Measurements from ENCODE around the gene VPS37B.

Gene VPS37B

DNA sequence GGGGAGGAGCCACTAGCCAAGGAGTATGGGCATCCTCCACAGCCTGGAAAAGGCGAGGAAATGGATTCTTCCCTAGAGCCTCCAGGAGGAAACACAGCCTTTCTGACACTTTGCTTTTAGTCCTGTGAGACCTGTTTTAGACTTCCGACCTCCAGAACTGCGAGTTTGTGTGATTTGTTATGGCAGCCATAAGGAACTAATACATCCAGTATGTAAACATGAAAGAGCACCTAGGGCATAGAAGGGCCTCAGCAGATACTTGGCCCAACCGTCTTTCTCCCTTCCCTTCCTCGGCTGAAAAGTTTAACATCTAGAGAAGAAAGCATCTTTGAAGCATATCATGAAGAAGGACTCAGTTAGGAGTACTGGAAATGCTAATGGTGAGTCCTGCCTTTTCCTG is 57.1 kb downstream of the VPS37B start:
- H3K4me1 ChIP-seq (ENCODE audit: control insufficient read depth, insufficient read depth, low read length): peaks cover 17% of the 10 kb centered on the region

DNA sequence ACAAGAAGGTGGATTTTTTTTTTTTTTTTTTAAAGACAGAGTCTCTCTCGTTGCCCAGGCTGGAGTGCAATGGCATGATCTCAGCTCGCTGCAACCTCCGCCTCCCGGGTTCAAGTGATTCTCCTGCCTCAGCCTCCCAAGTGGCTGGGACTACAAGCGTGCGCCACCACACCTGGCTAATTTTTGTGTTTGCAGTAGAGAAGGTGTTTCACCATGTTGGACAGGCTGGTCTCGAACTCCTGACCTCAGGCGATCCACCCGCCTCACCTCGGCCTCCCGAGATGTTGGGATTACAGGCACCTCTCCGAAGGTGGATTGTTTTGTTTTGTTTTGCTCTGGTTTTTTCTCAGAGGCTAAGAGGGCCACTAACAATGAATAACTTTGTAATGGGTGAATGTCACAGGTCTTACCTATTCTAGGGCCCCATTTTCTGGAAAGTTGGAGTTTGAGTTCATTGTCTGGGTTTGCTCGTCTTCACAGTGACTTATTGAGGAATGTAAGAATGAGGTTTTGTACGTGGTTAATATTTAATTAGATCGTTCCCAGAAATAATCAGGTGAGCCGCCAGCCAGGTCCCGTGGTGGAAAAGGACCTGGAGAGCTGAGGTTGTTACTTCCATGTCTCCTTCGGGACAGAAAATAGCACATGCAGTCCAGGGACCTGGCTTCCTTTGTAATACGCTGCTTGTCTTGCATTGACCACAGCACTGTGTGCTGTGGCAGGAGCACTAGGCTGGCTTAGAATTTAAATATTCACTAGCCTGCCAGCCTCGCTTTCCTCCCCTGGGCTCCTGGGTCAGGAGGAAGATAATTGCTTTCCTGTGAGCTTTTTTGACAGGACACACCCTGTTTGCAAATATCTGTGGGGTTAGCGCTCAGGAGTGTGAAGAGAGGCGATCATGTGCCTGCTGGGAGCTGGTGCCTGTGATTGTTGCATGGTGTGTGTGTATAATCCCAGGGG is 58.3 kb downstream of the VPS37B start:
- no peak overlapping the region for H3K9ac ChIP-seq (ENCODE audit: low read length)
- no peak for DNase-seq (ENCODE audit: low read depth)
- H3K27me3 ChIP-seq (replicated peaks; ENCODE audit: control insufficient read depth, insufficient read depth, low read length): no peaks in the 10 kb centered on the region
- peaks cover 17% of the 10 kb centered on the region for H3K4me1 ChIP-seq (ENCODE audit: control insufficient read depth, insufficient read depth, low read length)
- H3K36me3 ChIP-seq (ENCODE audit: control insufficient read depth, insufficient read depth, low read length, severe bottlenecking): no peaks in the 10 kb centered on the region
- no peak overlapping the region for H3K4me3 ChIP-seq (ENCODE audit: low read length)
- H3K9me3 ChIP-seq (ENCODE audit: control insufficient read depth, low read length): no peaks in the 10 kb centered on the region

More for the DNA sequence above, 57.1 kb downstream of the VPS37B start:
- no peak for DNase-seq (ENCODE audit: low read depth)
- Histone ChIP-seq H3K9me3 (ENCODE audit: control insufficient read depth, low read length) (no peaks in the 10 kb centered on the region), H3K9ac (ENCODE audit: low read length) (no peak overlapping the region), H3K27me3 (replicated peaks; ENCODE audit: control insufficient read depth, insufficient read depth, low read length) (no peaks in the 10 kb centered on the region), H3K36me3 (ENCODE audit: control insufficient read depth, insufficient read depth, low read length, severe bottlenecking) (no peaks in the 10 kb centered on the region), H3K4me3 (ENCODE audit: low read length) (no peak overlapping the region)

DNA sequence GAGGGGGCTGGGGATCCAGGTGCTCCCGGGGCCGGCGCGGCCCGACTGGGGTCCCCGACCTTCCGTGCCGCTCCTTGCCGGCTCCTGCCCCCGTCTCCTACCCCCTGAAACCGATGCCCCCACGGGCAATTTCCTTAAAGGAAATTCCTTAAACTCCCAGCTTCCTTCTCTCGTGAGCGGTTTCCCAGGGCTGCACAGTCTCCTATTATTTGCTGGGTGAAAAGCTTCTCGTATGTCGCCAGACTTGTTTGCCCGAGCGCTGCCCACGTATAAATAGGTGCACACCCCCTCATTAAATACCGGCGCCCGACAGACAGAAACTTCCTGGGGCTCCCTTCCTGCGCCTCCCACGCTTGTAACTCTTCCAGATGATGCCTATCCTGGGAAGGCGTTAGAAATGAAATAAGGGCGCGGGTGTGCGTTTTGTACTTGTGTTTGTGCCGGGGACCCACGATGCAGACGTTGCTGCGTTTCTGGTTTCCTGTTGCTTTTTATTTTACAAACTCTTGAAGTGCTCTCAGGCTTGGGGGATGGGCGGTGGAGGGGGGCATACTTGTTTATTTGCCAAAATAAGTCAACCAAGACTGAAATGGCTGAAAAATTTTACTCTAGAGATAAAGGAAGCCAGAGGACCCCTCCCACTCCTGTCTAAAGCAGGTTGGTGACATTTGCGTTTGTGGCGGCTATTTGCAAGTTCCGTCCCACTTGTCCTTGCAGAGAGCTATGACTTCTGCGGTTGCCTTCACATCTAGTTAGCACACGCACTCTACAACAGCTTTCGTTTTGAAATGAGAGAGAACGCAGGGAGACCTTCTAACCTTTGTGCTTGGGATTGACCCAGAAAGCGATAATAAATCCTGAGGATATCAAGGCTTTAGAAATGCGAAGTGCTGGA is 59.6 kb downstream of the VPS37B start:
- DNase-seq (ENCODE audit: low read depth): peak; percentile 62
- H3K9ac ChIP-seq (ENCODE audit: low read length): peak overlapping the region; percentile 67
- H3K9me3 ChIP-seq (ENCODE audit: control insufficient read depth, low read length): no peaks in the 10 kb centered on the region
- H3K4me3 ChIP-seq (ENCODE audit: low read length): peak overlapping the region; percentile 89
- no peaks in the 10 kb centered on the region for H3K27me3 ChIP-seq (replicated peaks; ENCODE audit: control insufficient read depth, insufficient read depth, low read length)
- no peaks in the 10 kb centered on the region for H3K36me3 ChIP-seq (ENCODE audit: control insufficient read depth, insufficient read depth, low read length, severe bottlenecking)
- H3K4me1 ChIP-seq (ENCODE audit: control insufficient read depth, insufficient read depth, low read length): peaks cover 12% of the 10 kb centered on the region

DNA sequence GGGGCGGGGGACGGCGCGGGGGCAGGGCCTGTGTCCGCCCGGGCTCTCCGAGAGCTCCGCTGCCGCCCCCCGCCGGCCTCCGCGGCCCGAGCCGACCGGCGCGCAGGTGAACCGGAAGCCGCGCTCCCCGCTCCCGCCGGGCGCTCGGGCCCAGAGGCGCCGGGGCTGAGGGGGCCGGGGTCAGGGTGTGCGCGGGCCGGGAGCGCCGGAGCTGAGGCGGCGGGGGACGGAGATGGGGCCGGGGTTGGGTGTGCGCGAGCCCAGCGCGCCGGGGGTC is 60.2 kb downstream of the VPS37B start:
- no peak for DNase-seq (ENCODE audit: low read depth)
- H3K36me3 ChIP-seq (ENCODE audit: control insufficient read depth, insufficient read depth, low read length, severe bottlenecking): no peaks in the 10 kb centered on the region
- peaks cover 10% of the 10 kb centered on the region for H3K4me1 ChIP-seq (ENCODE audit: control insufficient read depth, insufficient read depth, low read length)
- no peak overlapping the region for H3K9ac ChIP-seq (ENCODE audit: low read length)
- H3K27me3 ChIP-seq (replicated peaks; ENCODE audit: control insufficient read depth, insufficient read depth, low read length): no peaks in the 10 kb centered on the region
- H3K9me3 ChIP-seq (ENCODE audit: control insufficient read depth, low read length): no peaks in the 10 kb centered on the region
- H3K4me3 ChIP-seq (ENCODE audit: low read length): peak overlapping the region; percentile 89

DNA sequence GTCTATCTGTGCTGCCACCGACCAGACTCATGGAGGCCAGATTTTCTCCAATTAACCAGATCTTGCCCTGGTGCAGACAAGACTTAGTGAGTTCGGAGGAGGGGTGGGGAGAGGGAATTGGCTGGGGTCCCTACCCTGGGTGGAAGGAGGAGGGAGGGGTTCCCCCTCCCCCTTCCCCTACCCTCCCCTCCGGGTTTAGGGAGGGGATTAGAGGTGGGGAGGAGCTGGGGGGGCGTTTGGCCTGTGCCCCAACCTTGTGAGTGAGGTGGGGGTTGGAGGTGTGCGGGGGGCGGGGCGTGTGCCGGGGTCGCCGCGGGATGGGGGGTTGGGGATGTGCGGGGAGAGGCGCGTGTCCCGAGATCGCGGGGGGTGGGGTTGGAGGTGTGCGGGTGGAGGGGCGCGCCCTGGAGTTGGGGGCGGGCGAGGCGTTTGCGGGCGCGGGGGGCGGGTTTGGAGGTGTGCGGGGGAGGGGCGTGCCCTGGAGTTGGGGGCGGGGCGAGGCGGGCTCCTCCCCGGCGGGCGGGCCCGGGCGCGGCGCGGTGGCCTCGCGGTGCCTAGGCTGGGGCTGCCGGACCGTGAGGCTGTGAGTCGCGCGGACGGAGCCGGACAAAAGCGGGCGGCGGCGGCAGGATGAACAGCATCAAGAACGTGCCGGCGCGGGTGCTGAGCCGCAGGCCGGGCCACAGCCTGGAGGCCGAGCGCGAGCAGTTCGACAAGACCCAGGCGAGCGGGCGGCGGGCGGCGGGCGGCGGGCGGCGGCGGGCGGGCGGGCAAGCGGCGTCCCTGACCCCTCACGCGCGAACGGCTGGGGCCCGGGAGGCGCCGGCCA is 60.8 kb downstream of the VPS37B start, which contains the start of gene HIP1R:
Gene HIP1R (plus strand): TSS at position 537 of the 829 bp plus-strand sequence. CDS start 94 bp downstream, at position 631.
- peak; percentile 70 for DNase-seq (ENCODE audit: low read depth)
- H3K27me3 ChIP-seq (replicated peaks; ENCODE audit: control insufficient read depth, insufficient read depth, low read length): no peaks in the 10 kb centered on the region
- H3K9me3 ChIP-seq (ENCODE audit: control insufficient read depth, low read length): no peaks in the 10 kb centered on the region
- no peaks in the 10 kb centered on the region for H3K36me3 ChIP-seq (ENCODE audit: control insufficient read depth, insufficient read depth, low read length, severe bottlenecking)
- H3K9ac ChIP-seq (ENCODE audit: low read length): peak within 1 kb of the TSS; percentile 67
- peaks cover 10% of the 10 kb centered on the region for H3K4me1 ChIP-seq (ENCODE audit: control insufficient read depth, insufficient read depth, low read length)
- peak within 1 kb of the TSS; percentile 89 for H3K4me3 ChIP-seq (ENCODE audit: low read length)

DNA sequence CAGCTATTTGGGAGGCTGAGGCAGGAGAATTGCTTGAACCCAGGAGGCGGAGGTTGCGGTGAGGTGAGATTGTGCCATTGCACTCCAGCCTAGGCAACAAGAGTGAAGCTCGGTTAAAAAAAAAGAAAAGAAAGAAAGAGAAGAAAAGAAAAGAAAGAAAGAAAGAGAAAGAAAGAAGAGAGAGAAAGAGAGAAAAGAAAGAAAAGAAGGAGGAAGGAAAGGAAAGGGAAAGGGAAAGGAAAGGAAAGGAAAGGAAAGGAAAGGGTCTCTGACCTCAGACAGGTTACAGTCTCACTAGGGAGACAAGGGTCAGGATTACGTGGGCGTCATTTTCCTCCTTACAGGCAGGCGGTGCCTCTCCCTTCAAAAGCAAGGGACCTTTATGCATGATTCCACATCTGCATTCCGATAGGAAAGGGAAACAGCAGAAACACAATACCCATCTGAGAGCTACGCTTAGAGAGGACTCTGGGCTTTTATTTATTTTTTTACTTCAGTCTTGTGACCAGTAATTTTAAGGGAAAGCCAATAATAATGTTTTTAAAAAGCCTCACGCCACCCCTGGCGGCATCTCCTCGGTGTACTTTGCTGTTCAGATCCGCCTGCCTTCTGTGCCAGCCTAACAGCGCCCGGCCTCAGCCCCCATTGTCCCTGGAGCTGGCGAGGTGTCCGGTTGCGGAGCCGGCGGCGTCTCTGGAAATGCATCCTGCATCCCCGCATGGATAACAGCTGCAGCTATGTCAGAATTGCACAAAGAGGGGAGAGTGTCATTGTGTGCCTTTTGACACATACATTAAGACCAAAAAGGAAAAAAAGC is 61.6 kb downstream of the VPS37B start:
- Histone ChIP-seq H3K4me1 (ENCODE audit: control insufficient read depth, insufficient read depth, low read length) (peaks cover 10% of the 10 kb centered on the region), H3K9me3 (ENCODE audit: control insufficient read depth, low read length) (no peaks in the 10 kb centered on the region), H3K36me3 (ENCODE audit: control insufficient read depth, insufficient read depth, low read length, severe bottlenecking) (no peaks in the 10 kb centered on the region), H3K4me3 (ENCODE audit: low read length) (peak overlapping the region; percentile 83), H3K9ac (ENCODE audit: low read length) (peak overlapping the region; percentile 62), H3K27me3 (replicated peaks; ENCODE audit: control insufficient read depth, insufficient read depth, low read length) (no peaks in the 10 kb centered on the region)
- peak; percentile 82 for DNase-seq (ENCODE audit: low read depth)

DNA sequence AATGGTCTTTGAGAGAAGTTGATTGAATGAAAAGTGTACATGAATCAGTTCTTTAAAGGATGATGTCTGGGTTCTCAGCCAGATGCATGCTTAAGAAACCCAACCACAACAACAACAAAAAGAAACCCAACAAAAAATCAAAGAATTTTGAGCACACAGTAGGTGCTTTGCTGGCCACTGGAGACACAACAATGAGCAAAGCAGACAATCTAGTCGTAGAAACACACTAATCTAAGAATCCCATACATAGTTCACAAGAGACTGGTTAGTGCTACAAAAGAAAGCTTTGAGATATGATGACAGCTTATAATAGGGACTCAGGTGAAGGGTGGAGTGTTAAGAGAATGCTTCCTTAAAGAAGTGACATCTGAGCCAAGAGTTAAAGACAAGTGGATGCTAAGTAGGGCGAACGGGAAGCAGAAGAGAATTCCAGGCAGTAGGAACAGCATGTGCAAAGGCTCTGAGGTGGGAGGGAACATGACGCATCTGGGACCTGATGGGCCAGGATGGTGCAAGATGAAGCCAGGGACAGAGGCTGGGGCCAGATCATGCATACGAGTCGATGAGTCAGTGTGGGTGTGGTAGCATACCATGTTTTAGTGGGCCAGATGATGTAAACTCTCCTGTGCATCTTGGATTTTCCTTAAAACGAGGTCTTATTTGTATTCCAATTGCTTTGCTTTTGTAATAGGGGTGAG is 65.3 kb downstream of the VPS37B start:
- Histone ChIP-seq H3K9ac (ENCODE audit: low read length) (no peak overlapping the region), H3K27me3 (replicated peaks; ENCODE audit: control insufficient read depth, insufficient read depth, low read length) (no peaks in the 10 kb centered on the region)
- DNase-seq (ENCODE audit: low read depth): peak; percentile 51

DNA sequence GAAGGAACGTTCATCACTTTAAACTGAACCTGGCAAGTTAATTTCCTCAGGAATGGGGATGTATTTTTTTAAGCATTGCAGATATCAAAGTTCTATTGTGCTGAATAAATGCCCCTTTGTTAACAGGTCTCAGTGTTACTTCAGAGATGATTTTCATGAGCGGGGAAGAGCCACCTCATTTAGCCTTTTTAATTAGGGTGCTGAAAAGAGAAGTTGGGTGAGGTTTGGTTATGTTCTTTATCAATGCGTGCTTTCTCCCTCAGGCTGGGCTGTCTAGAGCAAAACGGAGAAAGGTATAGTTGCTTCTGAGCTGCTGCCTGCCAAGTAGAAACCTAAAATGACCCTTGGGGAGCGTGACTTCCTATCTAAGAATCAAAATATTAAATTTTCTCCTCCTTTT is 68.7 kb downstream of the VPS37B start:
- H3K9me3 ChIP-seq (ENCODE audit: control insufficient read depth, low read length): no peaks in the 10 kb centered on the region
- H3K4me1 ChIP-seq (ENCODE audit: control insufficient read depth, insufficient read depth, low read length): peaks cover 6% of the 10 kb centered on the region
- no peaks in the 10 kb centered on the region for H3K36me3 ChIP-seq (ENCODE audit: control insufficient read depth, insufficient read depth, low read length, severe bottlenecking)
- no peak overlapping the region for H3K4me3 ChIP-seq (ENCODE audit: low read length)
- H3K9ac ChIP-seq (ENCODE audit: low read length): no peak overlapping the region
- no peak for DNase-seq (ENCODE audit: low read depth)
- no peaks in the 10 kb centered on the region for H3K27me3 ChIP-seq (replicated peaks; ENCODE audit: control insufficient read depth, insufficient read depth, low read length)

More for the DNA sequence above, 65.3 kb downstream of the VPS37B start:
- Histone ChIP-seq H3K36me3 (ENCODE audit: control insufficient read depth, insufficient read depth, low read length, severe bottlenecking) (no peaks in the 10 kb centered on the region), H3K4me1 (ENCODE audit: control insufficient read depth, insufficient read depth, low read length) (peaks cover 9% of the 10 kb centered on the region), H3K9me3 (ENCODE audit: control insufficient read depth, low read length) (no peaks in the 10 kb centered on the region), H3K4me3 (ENCODE audit: low read length) (no peak overlapping the region)

DNA sequence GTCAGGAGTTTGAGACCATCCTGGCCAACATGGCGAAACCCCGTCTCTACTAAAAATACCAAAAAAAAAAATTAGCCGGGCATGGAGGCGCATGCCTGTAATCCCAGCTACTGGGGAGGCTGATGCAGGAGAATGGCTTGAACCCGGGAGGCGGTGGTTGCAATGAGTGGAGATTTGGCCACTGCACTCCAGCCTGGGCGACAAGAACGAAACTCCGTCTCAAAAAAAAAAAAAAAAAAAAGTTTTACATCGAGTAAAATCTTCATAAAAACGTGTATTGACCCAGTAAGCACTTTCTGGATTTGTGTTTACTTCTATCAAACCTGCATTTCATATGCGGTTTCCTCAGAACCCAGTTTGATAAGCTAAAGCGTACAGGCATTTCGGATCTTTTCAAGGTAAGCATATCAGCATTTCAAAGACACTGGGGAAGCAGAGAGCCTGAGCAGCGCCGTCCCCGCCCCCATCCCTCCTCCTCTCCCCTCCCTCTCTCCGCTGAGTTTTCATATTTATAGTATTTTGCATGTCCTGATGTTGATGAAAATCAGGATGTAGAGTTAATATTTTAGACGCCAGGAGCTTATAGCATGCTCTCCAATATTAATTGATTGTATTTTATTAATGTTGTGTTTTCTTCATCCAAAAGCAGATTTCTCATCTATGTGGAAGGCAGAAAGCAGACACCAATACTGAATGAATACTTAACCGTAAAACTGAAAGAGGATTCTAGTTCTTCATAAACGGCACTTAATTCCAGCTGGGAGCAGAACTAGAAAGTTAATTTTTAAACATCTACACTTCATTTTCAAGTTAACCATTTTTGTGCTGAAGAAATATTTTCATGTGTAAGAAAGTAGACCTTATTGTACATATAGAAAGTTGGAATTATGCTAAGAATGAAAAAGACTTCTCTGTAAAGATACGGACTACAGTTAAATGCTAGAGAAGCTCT is 69.9 kb downstream of the VPS37B start:
- Histone ChIP-seq H3K36me3 (ENCODE audit: control insufficient read depth, insufficient read depth, low read length, severe bottlenecking) (no peaks in the 10 kb centered on the region), H3K4me1 (ENCODE audit: control insufficient read depth, insufficient read depth, low read length) (peaks cover 6% of the 10 kb centered on the region), H3K27me3 (replicated peaks; ENCODE audit: control insufficient read depth, insufficient read depth, low read length) (no peaks in the 10 kb centered on the region), H3K4me3 (ENCODE audit: low read length) (peak overlapping the region; percentile 73), H3K9me3 (ENCODE audit: control insufficient read depth, low read length) (no peaks in the 10 kb centered on the region), H3K9ac (ENCODE audit: low read length) (no peak overlapping the region)
- peak; percentile 53 for DNase-seq (ENCODE audit: low read depth)

Data from adipocyte (in vitro differentiated cells).